Activated CD4-positive, alpha-beta T cell treated with anti-CD3 and anti-CD28 coated beads, Interleukin-2, amount 10 ng/mL, durations not matched to agents 7 days and 5 days (primary cell): ENCODE results near the gene TMEM239. TPM values are rescaled to one million over a fixed set of nuclear protein-coding genes. Genes with fewer than 3 reads are reported as not detected.
"Not testable (repeated sequence)": the region's sequence is repeated elsewhere in the genome, so short reads cannot be mapped to it uniquely, and the experiment has no call there.

ENCODE experiments used
- CTCF ChIA-PET: fragments of 350-600 bp; sonication (Branson Sonifier 250); formaldehyde crosslinking; loops from one replicate; lab custom pipeline; 2021; ENCODE audit warnings: antibody characterized with exemption; lab: Charles Lee
- POLR2A ChIA-PET: fragments of 350-600 bp; sonication (Branson Sonifier 250); formaldehyde crosslinking; loops from one replicate; lab custom pipeline; 2021; ENCODE audit warnings: antibody characterized with exemption; lab: Charles Lee
- DNase-seq: peaks from one replicate; pipeline ENCODE4 v3.0.0-alpha.2; 2020
- H3K27ac Mint-ChIP-seq: one replicate; pipeline ENCODE4 v1.8.0; 2021; ENCODE audit warnings: mild to moderate bottlenecking, moderate library complexity, mixed read lengths
- H3K27me3 Mint-ChIP-seq: one replicate; pipeline ENCODE4 v1.8.0; 2021; ENCODE audit warnings: mixed read lengths
- H3K36me3 Mint-ChIP-seq: one replicate; pipeline ENCODE4 v1.8.0; 2021; ENCODE audit warnings: low read depth, mixed read lengths
- H3K4me1 Mint-ChIP-seq: one replicate; pipeline ENCODE4 v1.8.0; 2021; ENCODE audit warnings: mixed read lengths
- H3K4me3 Mint-ChIP-seq: one replicate; pipeline ENCODE4 v1.8.0; 2021; ENCODE audit warnings: mild to moderate bottlenecking, moderate library complexity, mixed read lengths
- H3K9me3 Mint-ChIP-seq: one replicate; pipeline ENCODE4 v1.8.0; 2021; ENCODE audit warnings: mixed read lengths
- total RNA-seq, 2 experiments: library from RNA; stranded (reverse); gene quantifications; one replicate each; pipeline ENCODE4 v1.2.3, GENCODE V29; 2021

The TMEM239 gene
- total RNA-seq, result not detected

DNA sequence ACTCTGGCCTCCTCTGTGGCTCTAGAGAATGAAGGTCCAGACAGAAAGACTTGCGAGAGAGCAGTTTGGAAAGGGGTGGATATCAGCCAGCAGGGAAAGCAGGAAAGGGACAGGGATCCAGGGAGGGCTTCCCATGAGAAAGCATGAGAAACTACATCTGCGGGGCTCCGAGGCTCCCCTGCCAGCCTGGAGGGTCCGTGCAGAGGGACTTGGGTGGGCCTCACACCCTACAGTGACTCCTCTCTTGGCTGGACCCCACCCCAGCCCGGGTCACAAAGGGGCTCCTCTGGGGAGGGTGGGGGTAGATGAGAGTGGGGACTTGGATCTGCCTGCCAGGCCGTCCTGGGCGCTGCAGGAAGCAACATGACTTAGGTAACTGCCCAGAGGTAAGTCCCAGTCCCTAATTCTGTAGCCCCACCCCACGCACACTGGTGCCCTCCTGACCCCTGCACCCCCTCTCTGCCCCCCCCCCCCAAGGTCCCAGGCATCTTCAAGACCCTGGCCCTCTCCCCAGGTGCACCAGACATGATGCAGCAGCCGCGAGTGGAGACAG, at the start of gene TMEM239:
TMEM239 (plus strand) TSS at position 335 of the 553 bp plus-strand sequence; CDS start at position 526, 191 bp downstream.
- DNase-seq, result no peak
- Mint-ChIP-seq H3K9me3 (peaks cover 9% of the 10 kb centered on the region), H3K4me1 (peaks cover 10% of the 10 kb centered on the region), H3K27ac (no peak within 1 kb of the TSS), H3K36me3 (peaks cover 6% of the 10 kb centered on the region), H3K4me3 (no peak within 1 kb of the TSS), H3K27me3 (peaks cover 56% of the 10 kb centered on the region)
- ChIA-PET POLR2A (no interaction called here), CTCF (no interaction called here)

DNA sequence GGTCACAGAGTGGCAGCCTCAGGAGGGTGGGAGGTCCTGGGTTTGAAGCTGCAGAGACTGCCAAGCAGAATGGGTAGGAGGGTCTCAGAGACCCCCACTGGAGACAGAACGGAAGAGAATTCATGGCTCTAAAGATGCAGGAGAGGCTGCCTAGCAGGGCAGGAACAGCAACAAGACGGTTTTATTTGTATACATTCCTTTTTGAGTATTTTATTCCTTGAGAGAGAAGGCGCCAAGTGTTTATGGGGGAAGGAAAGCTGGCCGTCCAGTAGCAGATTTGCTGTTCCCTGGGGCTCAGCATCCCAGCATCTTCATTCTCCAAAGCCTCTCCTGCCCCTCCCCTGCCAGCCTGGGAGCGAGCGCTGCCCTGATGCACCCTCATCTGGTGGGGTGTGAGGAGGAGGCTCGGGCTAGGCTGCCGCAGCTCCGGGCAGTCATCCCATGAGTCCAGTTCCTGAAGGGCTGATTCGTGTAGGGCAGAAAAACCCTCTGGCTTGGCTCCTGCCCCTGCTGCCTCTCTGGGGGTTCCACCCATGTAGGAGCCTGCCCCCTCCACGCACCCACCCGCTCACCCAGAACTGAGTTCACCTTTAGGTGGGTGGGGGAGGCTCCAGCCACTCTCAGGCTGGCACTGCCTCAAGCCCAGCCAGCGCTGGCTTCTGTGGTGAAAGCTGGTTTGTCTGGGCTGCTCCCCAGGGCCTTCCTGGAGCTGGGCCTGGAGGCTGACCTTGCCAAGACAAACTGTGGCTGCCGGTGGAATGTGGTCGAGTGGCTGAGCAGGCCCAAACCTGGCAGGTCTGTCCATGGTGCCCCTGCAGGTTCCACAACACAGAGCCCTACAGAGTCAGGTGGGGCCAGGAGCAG, 48.2 kb upstream of the TMEM239 start:
- no peak for DNase-seq
- no peak overlapping the region for H3K4me3 Mint-ChIP-seq
- H3K27me3 Mint-ChIP-seq, result peaks cover 13% of the 10 kb centered on the region
- no peaks in the 10 kb centered on the region for H3K9me3 Mint-ChIP-seq
- ChIA-PET CTCF (interaction anchor here (0.6 kb wide), 1 partner anchor 1266 kb away, joined by 5 read pairs; no protein-coding TSS in a partner anchor), POLR2A (no interaction called here)
- H3K4me1 Mint-ChIP-seq, result peaks cover 6% of the 10 kb centered on the region
- no peaks in the 10 kb centered on the region for H3K36me3 Mint-ChIP-seq
- no peak overlapping the region for H3K27ac Mint-ChIP-seq

DNA sequence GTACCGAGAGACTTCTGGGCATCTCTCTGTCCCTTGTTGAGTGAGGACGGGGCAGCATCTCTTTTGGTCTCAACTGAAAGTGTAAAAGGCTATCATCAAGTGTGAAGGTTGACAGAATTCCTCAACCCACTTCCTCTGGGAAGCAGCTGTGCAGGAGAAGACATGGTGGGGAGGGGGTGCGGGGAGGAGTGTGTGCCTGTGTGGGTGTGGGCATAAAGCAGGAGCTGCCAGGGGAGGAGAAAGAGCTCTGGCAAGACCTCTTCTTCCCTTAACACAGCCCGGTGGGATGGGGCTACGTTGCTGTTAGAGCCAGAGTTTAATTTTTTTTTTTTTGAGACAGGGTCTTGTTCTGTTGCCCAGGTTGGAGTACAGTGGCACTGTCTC, 47.5 kb upstream of the TMEM239 start:
- ChIA-PET POLR2A (no interaction called here), CTCF (interaction anchor here (0.6 kb wide), 1 partner anchor 1266 kb away, joined by 5 read pairs; no protein-coding TSS in a partner anchor)
- DNase-seq, result no peak

DNA sequence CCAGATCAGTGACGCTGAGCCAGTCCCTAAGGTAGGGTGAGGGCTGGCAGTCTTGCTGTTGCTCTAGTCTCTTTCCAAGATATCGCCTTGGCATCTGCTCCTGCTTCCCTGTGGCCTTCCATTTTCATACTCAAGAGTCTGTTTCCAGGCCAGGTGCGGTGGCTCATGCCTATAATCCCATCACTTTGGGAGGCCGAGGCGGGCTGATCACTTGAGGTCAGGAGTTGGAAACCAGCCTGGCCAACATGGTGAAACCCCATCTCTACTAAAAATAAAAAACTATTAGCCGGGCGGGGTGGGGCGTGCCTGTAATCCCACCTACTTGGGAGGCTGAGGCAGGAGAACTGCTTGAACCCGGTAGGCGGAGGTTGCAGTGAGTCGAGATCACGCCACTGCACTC, 46.1 kb upstream of the TMEM239 start:
- CTCF ChIA-PET, result not testable (repeated sequence)

More for the DNA sequence above, 47.5 kb upstream of the TMEM239 start:
- no peak overlapping the region for H3K27ac Mint-ChIP-seq
- peaks cover 6% of the 10 kb centered on the region for H3K4me1 Mint-ChIP-seq
- no peak overlapping the region for H3K4me3 Mint-ChIP-seq
- H3K27me3 Mint-ChIP-seq, result peaks cover 13% of the 10 kb centered on the region
- H3K9me3 Mint-ChIP-seq, result no peaks in the 10 kb centered on the region
- H3K36me3 Mint-ChIP-seq, result no peaks in the 10 kb centered on the region

DNA sequence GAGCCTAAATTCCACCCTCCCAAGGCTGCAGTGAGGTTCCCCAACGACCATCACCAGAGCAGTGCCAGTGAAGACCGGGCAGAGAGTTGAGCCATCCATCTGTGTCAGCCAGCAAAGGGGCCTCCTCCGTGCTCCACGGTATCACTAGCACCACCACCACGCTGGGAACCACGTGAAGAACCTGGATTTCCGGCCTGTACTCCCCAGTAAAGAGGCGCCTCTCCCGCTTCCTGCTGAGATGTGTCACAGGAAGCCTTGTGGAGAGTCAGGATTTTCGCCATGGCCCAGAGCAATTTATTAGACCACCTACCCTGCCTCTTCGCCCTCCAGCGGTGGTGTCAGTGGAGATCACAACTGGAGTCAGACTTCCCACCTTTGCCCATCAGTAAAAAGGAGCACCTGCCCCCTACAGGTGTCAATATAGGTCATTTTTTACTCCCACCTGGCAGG, 44.5 kb upstream of the TMEM239 start:
- H3K36me3 Mint-ChIP-seq, result no peaks in the 10 kb centered on the region
- CTCF ChIA-PET, result no interaction called here
- peaks cover 6% of the 10 kb centered on the region for H3K4me1 Mint-ChIP-seq
- DNase-seq, result no peak
- POLR2A ChIA-PET, result no interaction called here
- no peak overlapping the region for H3K27ac Mint-ChIP-seq
- no peaks in the 10 kb centered on the region for H3K9me3 Mint-ChIP-seq
- no peak overlapping the region for H3K4me3 Mint-ChIP-seq
- peaks cover 7% of the 10 kb centered on the region for H3K27me3 Mint-ChIP-seq

More for the DNA sequence above, 46.1 kb upstream of the TMEM239 start:
- H3K4me1 Mint-ChIP-seq, DNase-seq, POLR2A ChIA-PET, H3K36me3 Mint-ChIP-seq, H3K9me3 Mint-ChIP-seq, H3K4me3 Mint-ChIP-seq, H3K27ac Mint-ChIP-seq, H3K27me3 Mint-ChIP-seq: not testable (repeated sequence)

DNA sequence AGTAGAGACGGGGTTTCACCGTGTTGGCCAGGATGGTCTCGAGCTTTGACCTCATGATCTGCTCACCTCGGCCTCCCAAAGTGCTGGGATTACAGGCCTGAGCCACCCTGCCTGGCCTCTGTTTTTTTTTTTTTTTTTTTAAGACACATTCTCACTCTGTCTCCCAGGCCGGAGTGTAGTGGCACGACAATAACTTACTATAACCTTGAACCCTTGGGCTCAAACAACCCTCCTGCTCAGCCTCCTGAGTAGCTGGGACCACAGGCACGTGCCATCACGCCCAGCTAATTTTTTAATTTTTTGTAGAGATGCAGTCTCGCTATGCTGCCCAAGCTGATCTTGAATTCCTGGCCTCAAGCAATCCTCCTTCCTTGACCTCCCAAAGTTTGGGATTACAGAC, 42.4 kb upstream of the TMEM239 start:
- ChIA-PET POLR2A (no interaction called here), CTCF (interaction anchor here (1.5 kb wide), 1 partner anchor 21 kb away, joined by 3 read pairs; no protein-coding TSS in a partner anchor)

DNA sequence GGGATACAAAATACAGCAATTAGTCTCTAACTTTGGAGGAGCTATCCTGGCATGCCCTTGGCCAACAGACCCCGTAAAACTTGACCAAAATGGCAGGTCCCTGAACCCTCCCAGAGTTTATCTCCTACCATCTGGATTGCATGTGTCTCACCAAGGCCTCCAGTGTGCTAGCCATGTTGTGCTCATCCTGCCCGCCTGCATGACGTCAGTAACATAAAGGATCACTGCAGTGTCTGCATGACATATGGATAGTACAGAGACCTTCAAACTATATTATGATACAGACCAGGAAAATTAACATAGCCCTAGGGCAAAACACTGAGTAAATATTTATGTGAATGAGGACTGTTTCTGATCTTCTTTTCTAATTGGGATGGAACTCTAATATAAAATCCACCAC, 41.0 kb upstream of the TMEM239 start:
- H3K4me1 Mint-ChIP-seq, result peaks cover 6% of the 10 kb centered on the region
- no peak overlapping the region for H3K27ac Mint-ChIP-seq
- no peak overlapping the region for H3K4me3 Mint-ChIP-seq
- peaks cover 12% of the 10 kb centered on the region for H3K27me3 Mint-ChIP-seq
- POLR2A ChIA-PET, result no interaction called here
- no peak for DNase-seq
- CTCF ChIA-PET, result interaction anchor here (1.5 to 2.2 kb wide), 2 partner anchors 22 kb away, joined by 3 to 6 read pairs; no protein-coding TSS in a partner anchor
- H3K9me3 Mint-ChIP-seq, result peaks cover 3% of the 10 kb centered on the region
- no peaks in the 10 kb centered on the region for H3K36me3 Mint-ChIP-seq

More for the DNA sequence above, 42.4 kb upstream of the TMEM239 start:
- Mint-ChIP-seq H3K4me3 (no peak overlapping the region), H3K27ac (no peak overlapping the region), H3K9me3 (peaks cover 3% of the 10 kb centered on the region), H3K36me3 (no peaks in the 10 kb centered on the region), H3K27me3 (peaks cover 7% of the 10 kb centered on the region), H3K4me1 (peaks cover 6% of the 10 kb centered on the region)
- DNase-seq, result no peak

DNA sequence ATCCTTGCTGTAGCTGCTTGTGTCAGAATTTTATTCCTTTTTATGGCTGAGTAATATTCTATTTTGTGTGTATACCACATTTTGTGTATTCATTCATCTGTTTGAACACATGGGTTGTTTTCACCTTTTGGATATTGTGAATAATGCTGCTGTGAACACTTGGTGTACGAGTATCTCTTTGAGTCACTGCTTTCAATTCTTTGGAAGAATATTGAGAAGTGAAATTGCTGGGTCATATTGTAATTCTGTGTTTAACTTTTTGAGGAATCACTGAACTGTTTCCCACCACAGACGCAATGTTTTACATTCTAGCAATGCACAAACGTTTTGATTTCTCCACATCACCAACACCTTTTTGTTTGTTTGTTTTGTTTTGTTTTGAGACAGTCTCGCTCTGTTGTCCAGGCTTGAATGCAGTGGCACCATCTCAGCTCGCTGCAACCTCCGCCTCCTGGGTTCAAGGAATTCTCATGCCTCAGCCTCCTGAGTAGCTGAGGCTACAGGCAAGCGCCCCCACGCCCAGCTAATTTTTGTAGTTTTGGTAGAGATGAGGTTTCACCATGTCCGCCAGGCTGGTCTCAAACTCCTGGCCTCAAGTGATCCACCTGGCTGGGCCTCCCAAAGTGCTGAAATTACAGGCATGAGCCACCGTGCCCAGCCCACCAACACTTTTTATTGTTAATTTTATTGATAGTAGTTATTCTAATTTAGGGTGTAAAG, 37.4 kb upstream of the TMEM239 start:
- POLR2A ChIA-PET, result no interaction called here
- peaks cover 3% of the 10 kb centered on the region for H3K9me3 Mint-ChIP-seq
- no peak overlapping the region for H3K4me3 Mint-ChIP-seq
- DNase-seq, result no peak
- H3K27ac Mint-ChIP-seq, result no peak overlapping the region
- H3K36me3 Mint-ChIP-seq, result no peaks in the 10 kb centered on the region
- CTCF ChIA-PET, result no interaction called here
- peaks cover 21% of the 10 kb centered on the region for H3K27me3 Mint-ChIP-seq
- peaks cover 1% of the 10 kb centered on the region for H3K4me1 Mint-ChIP-seq

DNA sequence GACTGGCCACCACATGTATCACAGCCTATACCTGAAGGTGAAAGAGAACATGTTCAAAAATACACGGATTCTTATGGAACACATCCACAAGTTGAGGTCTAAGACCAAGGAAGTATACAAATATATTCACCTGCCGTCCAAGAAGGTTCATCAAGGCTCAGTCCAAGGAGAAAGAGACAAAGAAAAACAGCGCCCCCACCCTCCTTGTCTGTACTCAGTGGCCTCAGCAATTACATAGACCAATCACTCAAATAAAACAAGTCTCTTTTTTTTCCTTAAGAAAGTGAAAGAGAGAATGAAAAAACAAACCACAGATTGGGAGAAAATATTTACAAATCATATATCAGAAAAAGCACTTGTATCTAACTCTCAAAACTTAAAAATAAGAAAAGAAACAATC, 35.2 kb upstream of the TMEM239 start:
- no peaks in the 10 kb centered on the region for H3K36me3 Mint-ChIP-seq
- H3K9me3 Mint-ChIP-seq, result peaks cover 3% of the 10 kb centered on the region
- H3K27me3 Mint-ChIP-seq, result peaks cover 28% of the 10 kb centered on the region
- peaks cover 1% of the 10 kb centered on the region for H3K4me1 Mint-ChIP-seq
- ChIA-PET POLR2A (no interaction called here), CTCF (no interaction called here)
- no peak for DNase-seq
- no peak overlapping the region for H3K27ac Mint-ChIP-seq
- no peak overlapping the region for H3K4me3 Mint-ChIP-seq

DNA sequence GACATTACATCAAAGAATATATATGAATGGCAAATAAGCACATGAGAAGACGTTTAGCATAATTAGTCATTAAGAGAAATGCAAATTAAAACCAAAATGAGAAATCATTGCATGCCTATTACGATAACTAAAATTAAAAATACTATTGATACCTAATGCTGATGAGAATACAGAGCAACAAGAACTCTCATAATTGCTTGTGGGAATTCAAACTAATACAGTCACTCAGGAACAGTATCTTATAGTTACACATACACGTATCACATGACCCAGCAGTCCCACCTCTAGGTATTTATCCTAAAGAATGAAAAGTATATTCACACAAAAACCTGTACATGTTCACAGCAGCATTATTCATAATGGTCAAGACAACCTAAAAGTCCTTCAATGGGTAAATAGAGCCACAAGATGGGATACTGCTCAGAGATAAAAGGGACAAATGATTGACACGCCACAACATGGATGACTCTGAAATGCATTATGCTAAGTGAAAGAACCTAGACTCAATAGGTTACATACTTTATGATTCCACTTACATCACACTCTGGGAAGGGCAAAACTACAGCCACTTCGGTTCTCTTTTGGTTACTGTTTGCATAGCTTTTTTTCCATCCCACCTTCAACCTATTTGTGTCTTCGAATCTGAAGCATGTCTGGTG, 32.1 kb upstream of the TMEM239 start:
- no peak for DNase-seq
- Mint-ChIP-seq H3K9me3 (no peaks in the 10 kb centered on the region), H3K27ac (no peak overlapping the region), H3K4me1 (peaks cover 1% of the 10 kb centered on the region), H3K4me3 (no peak overlapping the region), H3K36me3 (no peaks in the 10 kb centered on the region), H3K27me3 (peaks cover 30% of the 10 kb centered on the region)
- ChIA-PET CTCF (interaction anchor here (0.7 kb wide), 1 partner anchor 66 kb away, joined by 4 read pairs; no protein-coding TSS in a partner anchor), POLR2A (no interaction called here)

DNA sequence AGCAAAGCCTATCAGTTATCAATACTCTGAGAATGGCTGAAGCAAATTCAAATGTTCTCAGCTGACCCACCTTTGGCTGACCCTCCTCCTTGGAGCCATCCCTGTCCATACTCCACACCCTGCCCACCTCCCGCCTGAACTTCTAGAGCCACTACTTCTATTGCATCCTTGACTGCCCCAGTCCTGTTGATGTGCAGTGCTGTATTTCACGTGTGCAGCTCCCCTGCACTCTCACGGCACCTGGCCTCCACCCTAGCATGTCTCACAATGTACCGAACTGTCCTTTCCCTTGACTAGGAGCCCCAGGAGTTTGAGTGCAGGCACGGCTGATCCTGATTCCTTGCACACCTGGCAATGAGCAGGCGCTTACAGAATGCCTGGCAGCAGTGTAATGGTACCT, 22.7 kb upstream of the TMEM239 start:
- peaks cover 2% of the 10 kb centered on the region for H3K4me1 Mint-ChIP-seq
- H3K36me3 Mint-ChIP-seq, result no peaks in the 10 kb centered on the region
- H3K4me3 Mint-ChIP-seq, result no peak overlapping the region
- POLR2A ChIA-PET, result no interaction called here
- peaks cover 18% of the 10 kb centered on the region for H3K27me3 Mint-ChIP-seq
- DNase-seq, result no peak
- CTCF ChIA-PET, result no interaction called here
- H3K27ac Mint-ChIP-seq, result no peak overlapping the region
- H3K9me3 Mint-ChIP-seq, result no peaks in the 10 kb centered on the region

DNA sequence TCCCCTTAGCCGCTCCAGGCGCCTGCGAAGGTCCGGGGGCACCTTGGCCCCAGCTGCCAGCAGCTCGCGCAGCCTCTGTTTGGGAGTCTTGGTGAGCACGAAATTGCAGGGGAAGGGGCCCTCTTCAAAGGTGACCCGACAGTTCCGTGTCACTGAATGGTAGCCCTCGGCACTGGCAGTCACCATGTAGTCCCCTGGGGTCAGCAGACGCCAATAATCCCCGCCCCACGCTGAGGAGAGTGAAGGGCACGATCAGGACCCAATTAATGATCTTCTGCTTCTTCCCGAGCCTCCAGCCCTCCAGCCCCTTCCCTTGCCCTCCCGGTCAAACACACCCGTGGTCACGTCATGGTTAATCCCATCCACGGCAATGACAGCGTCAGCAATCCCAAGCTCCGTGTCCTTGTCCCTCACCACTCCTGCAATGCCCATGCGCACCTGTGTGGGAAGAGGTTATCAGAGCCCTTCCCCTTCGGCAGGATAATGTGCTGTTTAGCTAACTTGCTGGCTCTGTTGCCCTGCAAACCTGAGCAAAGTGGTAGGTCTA, 21.9 kb upstream of the TMEM239 start:
- no peak overlapping the region for H3K4me3 Mint-ChIP-seq
- ChIA-PET POLR2A (no interaction called here), CTCF (interaction anchor here (0.7 to 1.0 kb wide), 2 partner anchors 9 to 526 kb away, joined by 3 to 4 read pairs; no protein-coding TSS in a partner anchor)
- no peak overlapping the region for H3K27ac Mint-ChIP-seq
- H3K9me3 Mint-ChIP-seq, result no peaks in the 10 kb centered on the region
- no peaks in the 10 kb centered on the region for H3K36me3 Mint-ChIP-seq
- H3K27me3 Mint-ChIP-seq, result peaks cover 25% of the 10 kb centered on the region
- peaks cover 2% of the 10 kb centered on the region for H3K4me1 Mint-ChIP-seq
- DNase-seq, result no peak
